HEK293 (cell line): ENCODE measurements around the gene SMAD4.

ENCODE experiments used
- ATF2 ChIP-seq: fragments of 450-650 bp; formaldehyde crosslinking; IDR thresholded peaks from 2 replicates; pipeline ENCODE4 v1.5.1; 2016; ENCODE audit warnings: missing biosample characterization, missing genetic modification characterization, low read depth
- BCL11B ChIP-seq: fragments of 450-650 bp; formaldehyde crosslinking; IDR thresholded peaks from 2 replicates; pipeline ENCODE4 v1.5.1; 2016; ENCODE audit warnings: low read depth, missing biosample characterization, missing genetic modification characterization
- CTCF ChIP-seq: fragments of 450-650 bp; formaldehyde crosslinking; IDR thresholded peaks from 2 replicates; pipeline ENCODE4 v1.5.1; 2016; ENCODE audit warnings: missing biosample characterization, missing genetic modification characterization
- HIC1 ChIP-seq: fragments of 450-650 bp; formaldehyde crosslinking; IDR thresholded peaks from 2 replicates; pipeline ENCODE4 v1.5.1; 2016; ENCODE audit warnings: missing biosample characterization, missing genetic modification characterization
- INSM2 ChIP-seq: fragments of 450-650 bp; formaldehyde crosslinking; IDR thresholded peaks from 2 replicates; pipeline ENCODE4 v1.5.1; 2016; ENCODE audit warnings: missing biosample characterization, missing genetic modification characterization
- MYNN ChIP-seq: fragments of 450-650 bp; formaldehyde crosslinking; IDR thresholded peaks from 2 replicates; pipeline ENCODE4 v1.5.1; 2016; ENCODE audit warnings: missing biosample characterization, missing genetic modification characterization, borderline replicate concordance
- REPIN1 ChIP-seq: fragments of 450-650 bp; formaldehyde crosslinking; IDR thresholded peaks from 2 replicates; pipeline ENCODE4 v1.5.1; 2017; ENCODE audit warnings: missing biosample characterization, missing genetic modification characterization, low read depth
- REST ChIP-seq: fragments of 450-650 bp; formaldehyde crosslinking; IDR thresholded peaks from 2 replicates; pipeline ENCODE4 v1.5.1; 2016; ENCODE audit warnings: missing biosample characterization, missing genetic modification characterization
- YY1 ChIP-seq: fragments of 450-650 bp; formaldehyde crosslinking; IDR thresholded peaks from 2 replicates; pipeline ENCODE4 v1.5.1; 2018; ENCODE audit warnings: missing biosample characterization, missing genetic modification characterization
- ZBTB11 ChIP-seq: fragments of 450-650 bp; formaldehyde crosslinking; conservative IDR thresholded peaks from 2 replicates; pipeline ENCODE4 v1.5.1; 2016; ENCODE audit warnings: low read depth, missing biosample characterization, missing genetic modification characterization
- ZBTB7A ChIP-seq: fragments of 450-650 bp; formaldehyde crosslinking; IDR thresholded peaks from 2 replicates; pipeline ENCODE4 v1.5.1; 2016; ENCODE audit warnings: low read depth, missing biosample characterization, missing genetic modification characterization
- ZFP41 ChIP-seq: fragments of 450-650 bp; formaldehyde crosslinking; IDR thresholded peaks from 2 replicates; pipeline ENCODE4 v1.5.1; 2016; ENCODE audit warnings: missing biosample characterization, missing genetic modification characterization, borderline replicate concordance
- ZNF169 ChIP-seq: fragments of 450-650 bp; formaldehyde crosslinking; IDR thresholded peaks from 2 replicates; pipeline ENCODE4 v1.5.1; 2016; ENCODE audit warnings: missing biosample characterization, missing genetic modification characterization
- ZNF184 ChIP-seq: fragments of 450-650 bp; IDR thresholded peaks from 2 replicates; pipeline ENCODE4 v1.5.1; 2018; ENCODE audit warnings: missing biosample characterization, mild to moderate bottlenecking, missing genetic modification characterization
- ZNF354C ChIP-seq: fragments of 450-650 bp; formaldehyde crosslinking; IDR thresholded peaks from 2 replicates; pipeline ENCODE4 v1.5.1; 2016; ENCODE audit warnings: missing biosample characterization, missing genetic modification characterization, low read depth, borderline replicate concordance
- ZNF404 ChIP-seq: fragments of 450-650 bp; formaldehyde crosslinking; IDR thresholded peaks from 2 replicates; pipeline ENCODE4 v1.5.1; 2017; ENCODE audit warnings: missing biosample characterization, missing genetic modification characterization
- ZNF501 ChIP-seq: fragments of 450-650 bp; formaldehyde crosslinking; IDR thresholded peaks from 2 replicates; pipeline ENCODE4 v1.5.1; 2016; ENCODE audit warnings: missing biosample characterization, missing genetic modification characterization
- ZNF513 ChIP-seq: fragments of 450-650 bp; IDR thresholded peaks from 2 replicates; pipeline ENCODE4 v1.5.1; 2018; ENCODE audit warnings: missing biosample characterization, missing genetic modification characterization
- ZNF560 ChIP-seq: fragments of 450-650 bp; formaldehyde crosslinking; IDR thresholded peaks from 2 replicates; pipeline ENCODE4 v1.5.1; 2017; ENCODE audit warnings: missing biosample characterization, missing genetic modification characterization, borderline replicate concordance
- ZSCAN5A ChIP-seq: fragments of 450-650 bp; formaldehyde crosslinking; IDR thresholded peaks from 2 replicates; pipeline ENCODE4 v1.5.1; 2016; ENCODE audit warnings: missing biosample characterization, missing genetic modification characterization

The SMAD4 gene

GRCh38 chr18:51029694-51030536 is at the start of gene SMAD4 (continued):
- TF ChIP-seq ZBTB11 (tag by site-specific recombination) (peak; percentile 71), ZNF404 (tag by site-specific recombination) (no peak), INSM2 (tag by site-specific recombination) (no peak), REPIN1 (tag by site-specific recombination) (no peak), ZNF354C (tag by site-specific recombination) (no peak), REST (tag by site-specific recombination) (no peak), ZBTB7A (tag by site-specific recombination) (no peak), ZNF184 (tag by site-specific recombination) (no peak), ZNF560 (tag by site-specific recombination) (no peak), ZNF501 (tag by site-specific recombination) (peak; percentile 85), ZSCAN5A (tag by site-specific recombination) (no peak), MYNN (no peak), HIC1 (tag by site-specific recombination) (no peak), ZNF169 (tag by site-specific recombination) (no peak), BCL11B (tag by site-specific recombination) (no peak), ZFP41 (tag by site-specific recombination) (no peak), ATF2 (no peak), YY1 (tag by site-specific recombination) (no peak), ZNF513 (tag by site-specific recombination) (no peak), CTCF (peak; percentile 42; the same call in 1 of the 2 replicates)
